Activated T-helper 1 cell treated with Interleukin-2 at 50 U/mL for 16 hours (primary cell): Measurements from ENCODE around the gene HMGXB3.

Source experiments
- DNase-seq: peaks from one replicate; pipeline ENCODE4 v3.0.0-alpha.2; 2020; ENCODE audit warnings: low read depth

Gene HMGXB3

DNA sequence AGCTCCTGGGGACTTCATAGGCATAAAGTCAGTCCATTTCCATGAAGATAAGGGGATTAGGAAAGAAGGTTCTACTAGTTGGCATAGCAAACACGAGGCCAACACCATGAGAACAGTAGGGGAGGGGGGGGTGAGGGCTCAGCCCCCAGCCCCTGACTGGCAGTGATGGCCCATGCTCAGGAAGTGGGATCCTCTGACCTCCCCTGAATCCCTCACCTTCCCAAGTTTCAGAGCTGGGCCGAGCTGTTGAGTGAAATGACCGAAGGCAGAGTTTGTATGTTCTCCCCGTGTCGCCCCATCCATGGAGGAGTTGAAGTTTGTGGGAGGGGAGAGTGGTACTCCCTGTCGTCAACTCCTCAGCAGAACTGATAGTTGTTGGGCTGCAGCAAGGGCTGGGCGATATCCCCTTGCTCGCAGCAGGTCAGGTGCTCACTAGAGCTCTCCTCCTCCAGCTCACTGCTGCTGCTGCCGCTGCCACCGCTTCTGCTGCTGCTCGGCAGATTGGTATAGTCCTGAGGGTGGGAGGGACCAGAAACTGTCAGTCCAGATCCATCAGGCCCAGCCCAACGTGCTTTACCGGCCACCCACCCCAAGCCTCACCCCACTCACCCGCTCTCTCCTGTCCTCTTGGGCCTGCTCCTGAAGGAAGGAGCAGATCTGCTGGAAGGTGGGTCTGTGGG, 53.3 kb downstream of the HMGXB3 start:
- DNase-seq = no peak

DNA sequence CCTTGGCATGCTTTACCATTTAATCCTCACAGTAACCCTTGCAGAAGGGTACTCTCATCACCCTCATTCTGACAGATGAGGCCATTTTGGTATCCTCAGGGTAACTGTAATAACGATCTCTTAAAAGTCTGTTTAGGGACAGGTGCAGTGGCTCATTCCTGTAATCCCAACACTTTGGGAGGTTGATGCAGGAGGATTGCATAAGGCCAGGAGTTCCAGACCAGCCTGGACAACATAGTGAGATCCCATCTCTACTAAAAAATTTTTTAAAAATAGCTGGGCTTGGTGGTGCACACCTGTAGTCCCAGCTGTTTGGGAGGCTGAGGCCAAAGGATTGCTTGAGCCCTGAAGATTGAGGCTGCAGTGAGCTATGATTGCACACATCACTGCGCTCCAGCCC, 54.0 kb downstream of the HMGXB3 start:
- DNase-seq = no peak

DNA sequence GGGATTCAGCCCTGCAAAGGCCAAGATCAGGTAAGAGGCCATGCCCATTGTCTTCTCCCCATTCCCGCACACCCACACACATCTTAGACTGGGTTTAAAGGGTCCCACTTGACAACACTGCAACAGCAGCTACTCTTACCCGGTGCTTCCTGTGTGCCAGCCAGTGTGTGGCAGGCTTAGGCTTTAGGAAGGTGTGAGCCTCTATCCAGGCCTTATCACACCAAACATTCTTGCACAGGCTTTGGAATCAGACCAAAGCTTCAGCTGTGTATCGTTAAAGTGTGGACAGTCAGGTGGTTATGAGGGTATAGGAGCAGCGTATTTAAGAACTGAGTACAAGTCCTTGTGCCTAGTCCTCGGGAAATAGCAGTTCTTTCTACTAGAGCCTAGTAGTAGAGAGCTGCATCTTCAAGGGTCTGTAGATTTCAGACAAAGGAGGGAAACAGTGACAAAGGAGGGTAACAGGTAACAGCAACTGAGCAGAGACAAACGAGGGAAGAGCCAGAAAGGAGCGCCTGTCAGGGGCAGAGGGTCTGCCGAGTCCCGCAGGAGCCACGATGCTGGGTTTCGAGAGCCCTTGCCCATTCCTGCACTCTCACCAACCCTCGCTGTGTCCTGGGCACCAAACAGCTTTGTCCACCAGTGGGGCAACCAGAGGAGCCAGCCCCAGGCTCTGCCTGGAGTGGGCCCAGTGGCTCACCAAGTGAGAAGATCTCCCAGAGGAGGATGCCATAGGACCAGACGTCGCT, 55.0 kb downstream of the HMGXB3 start:
- no peak for DNase-seq

DNA sequence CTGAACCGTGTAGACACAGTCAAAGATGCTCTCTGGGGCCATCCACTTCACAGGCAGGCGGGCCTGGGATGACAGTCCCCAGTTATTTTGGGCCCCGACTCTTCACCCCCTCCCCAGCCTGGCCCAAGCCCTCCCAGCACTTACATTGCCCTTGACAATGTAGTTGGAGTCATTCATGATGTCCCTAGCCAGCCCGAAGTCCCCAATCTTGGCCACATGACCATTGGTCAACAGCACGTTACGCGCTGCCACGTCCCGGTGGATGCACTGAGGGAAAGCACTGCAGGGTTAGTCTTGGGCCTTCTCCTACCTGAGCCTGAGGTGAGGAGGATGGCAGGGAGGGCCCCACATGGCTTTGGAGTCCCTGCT, 55.5 kb downstream of the HMGXB3 start:
- no peak for DNase-seq

DNA sequence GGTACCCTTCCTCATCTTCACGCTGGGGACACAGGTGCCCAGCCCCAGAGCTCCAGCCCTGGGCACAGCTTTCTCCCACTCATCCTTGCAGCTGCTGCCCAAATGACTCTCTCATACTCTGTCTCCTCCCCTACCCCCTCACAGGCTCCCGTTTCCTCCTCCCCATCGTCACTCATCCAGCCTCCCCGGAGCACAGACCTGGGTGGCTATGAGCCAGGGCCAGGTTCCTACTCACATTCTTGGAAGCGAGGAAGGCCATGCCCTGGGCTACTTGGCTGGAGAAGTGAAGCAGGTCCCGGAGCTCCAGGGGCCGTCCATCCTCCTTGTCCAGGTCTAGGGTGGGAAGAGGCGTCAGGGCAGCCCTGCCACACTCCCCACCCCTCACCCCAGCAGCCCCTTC, 56.5 kb downstream of the HMGXB3 start:
- DNase-seq = no peak

DNA sequence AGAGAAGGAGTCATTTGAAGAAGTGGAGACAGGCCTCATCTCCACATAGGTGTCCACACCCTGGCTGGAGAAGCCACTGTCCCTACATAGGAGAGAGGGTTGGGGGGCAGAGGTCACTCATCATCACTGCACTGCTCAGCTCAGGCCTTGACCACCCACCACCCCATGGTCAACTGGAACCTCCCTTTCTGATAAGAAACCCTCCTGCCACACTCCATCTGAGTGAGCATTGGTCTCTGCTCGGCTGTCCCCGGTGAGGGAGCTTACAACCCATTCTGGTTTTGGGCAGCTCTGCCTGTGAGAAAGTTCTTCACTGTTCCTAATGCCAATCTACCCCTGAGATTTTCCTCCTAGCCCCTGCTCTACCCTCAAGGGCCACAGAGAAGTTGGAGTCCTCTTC, 57.0 kb downstream of the HMGXB3 start:
- no peak for DNase-seq

DNA sequence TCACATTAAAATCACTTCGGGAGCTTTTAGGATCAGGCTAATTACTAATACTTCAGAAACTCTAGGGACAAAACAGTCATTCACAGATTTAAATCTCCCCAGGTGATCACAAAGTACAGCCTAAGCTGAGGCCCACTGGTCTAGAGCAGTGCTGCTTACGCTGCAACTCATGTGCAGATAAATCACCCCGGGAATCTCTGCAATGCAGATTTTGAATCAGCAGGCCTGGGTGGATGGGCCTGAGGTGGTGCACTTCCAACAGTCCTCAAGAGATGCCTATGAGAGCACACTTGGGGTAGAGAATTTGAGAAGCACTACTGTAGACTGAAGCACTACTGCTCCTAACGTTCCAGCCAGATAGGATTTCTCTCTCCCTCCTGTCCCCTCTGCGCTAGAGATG, 57.5 kb downstream of the HMGXB3 start:
- DNase-seq = no peak

DNA sequence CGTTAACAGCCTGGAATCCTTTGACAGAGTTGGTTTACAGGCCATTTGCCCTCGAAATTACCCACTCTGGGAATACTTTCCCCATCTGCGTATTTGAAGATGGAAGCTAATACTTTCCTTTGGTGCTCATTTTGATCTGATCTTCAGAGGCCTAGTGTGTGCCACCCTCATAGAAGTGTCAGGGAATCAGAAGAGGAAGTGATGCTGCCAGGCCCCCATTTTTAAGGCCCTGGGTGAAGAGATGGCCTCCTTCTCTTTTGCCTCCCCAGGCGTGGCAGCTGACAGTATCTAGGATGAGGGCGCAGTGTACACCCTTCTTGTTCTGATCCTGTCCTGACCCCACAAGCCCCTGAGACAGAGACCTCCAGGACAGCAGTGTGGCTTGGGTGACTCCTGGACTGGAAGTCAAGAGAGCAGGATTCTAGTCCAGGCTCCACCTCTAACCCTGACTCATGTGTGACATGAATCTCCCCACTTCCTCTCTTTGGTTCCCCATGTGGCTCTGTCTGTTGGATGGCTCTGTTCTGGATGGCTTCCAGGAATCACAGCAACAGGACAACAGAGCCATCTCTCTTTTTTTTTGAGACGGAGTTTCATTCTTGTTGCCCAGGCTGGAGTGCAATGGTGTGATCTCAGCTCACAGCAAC, 58.1 kb downstream of the HMGXB3 start:
- no peak for DNase-seq

DNA sequence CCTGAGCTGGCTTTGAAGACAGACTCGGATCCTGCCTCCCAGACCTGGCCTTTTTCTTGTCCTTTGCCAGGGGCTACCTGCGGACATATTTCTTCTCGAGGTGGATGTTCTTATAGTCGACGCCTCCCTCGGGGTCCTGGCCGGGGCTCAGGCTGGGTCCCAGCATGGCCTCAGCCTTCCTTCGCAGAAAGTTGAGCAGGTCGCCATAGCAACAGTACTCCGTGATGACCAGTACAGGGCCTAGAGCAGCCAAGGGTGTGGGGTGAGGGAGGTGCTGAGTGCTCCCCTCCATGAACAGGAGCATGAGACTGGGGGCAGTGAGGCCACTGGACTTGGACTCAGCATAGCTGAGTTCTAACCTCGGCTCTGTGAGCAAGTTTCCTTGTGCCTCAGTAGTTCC, 59.1 kb downstream of the HMGXB3 start:
- no peak for DNase-seq

DNA sequence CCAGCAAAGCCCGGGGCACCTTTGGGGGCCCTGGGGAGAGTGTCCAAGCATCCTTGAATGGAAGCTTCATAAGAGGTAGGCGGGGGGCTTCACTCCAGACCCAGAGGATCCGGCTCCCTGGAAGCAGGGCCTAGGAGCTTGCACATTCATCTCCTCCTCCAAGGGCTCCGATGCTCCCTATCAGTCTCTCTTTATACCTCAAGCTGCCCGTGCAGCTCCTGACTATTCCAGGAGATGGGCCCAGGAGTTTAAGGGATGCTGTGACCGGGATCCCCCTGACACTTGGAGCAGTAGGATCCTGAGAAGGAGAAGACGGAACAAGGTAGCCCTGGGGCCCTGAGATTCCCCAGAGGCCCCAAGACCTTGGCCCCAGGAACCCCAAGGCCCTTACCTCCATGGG, 59.9 kb downstream of the HMGXB3 start:
- no peak for DNase-seq

DNA sequence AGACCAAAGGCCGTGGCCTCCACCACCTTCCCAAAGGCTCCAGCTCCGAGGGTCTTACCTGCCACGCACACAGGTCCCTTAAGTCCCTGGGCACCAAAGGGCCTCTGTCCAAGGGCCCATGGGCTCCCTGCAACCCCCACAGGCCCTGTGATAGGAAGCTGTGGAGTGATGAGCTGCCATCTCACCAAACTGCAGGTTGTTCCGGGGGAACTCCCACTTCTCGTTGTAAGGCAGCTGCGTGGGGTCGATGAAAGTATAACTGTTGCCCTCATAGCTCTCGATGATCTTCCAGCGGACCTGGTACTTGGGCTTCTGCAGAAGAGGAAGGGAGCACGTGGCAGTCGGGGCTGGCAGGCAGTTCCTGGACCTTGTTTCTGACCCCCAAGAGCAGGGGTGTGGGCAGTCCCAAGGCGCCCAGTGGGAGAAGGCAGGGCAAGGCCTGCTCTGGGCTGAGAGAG, 61.0 kb downstream of the HMGXB3 start:
- no peak for DNase-seq

DNA sequence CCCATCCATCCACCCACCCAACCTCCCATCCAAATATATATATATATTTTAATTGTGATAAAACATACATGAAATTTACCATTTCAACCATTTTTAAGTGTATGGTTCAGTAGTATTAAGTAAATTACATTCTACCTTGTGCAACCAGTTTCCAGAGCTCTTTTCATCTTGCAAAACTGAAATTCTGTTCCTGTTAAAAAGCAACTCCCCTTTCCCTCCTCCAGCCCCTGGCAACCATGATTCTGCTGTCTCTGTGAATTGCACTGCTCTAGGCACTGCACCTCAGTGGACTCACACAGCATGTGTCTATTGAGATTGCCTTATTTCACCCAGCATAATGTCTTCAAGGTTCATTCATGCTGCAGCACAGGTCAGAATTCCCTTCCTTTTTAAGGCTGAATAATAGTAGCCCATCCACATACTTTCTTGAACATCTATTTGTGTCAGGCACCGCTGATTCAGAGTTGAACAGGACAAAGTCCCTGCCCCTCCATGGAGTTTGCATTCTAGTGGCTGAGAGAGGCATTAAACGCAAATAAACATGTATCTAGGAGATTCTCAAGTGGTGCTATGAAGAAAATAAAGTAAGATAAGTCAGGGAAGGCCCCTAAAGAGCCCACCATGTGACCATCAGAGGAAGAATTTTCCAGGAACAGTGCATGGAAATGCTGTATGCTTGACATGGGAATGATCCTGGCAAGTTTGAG, 61.8 kb downstream of the HMGXB3 start:
- DNase-seq = no peak

DNA sequence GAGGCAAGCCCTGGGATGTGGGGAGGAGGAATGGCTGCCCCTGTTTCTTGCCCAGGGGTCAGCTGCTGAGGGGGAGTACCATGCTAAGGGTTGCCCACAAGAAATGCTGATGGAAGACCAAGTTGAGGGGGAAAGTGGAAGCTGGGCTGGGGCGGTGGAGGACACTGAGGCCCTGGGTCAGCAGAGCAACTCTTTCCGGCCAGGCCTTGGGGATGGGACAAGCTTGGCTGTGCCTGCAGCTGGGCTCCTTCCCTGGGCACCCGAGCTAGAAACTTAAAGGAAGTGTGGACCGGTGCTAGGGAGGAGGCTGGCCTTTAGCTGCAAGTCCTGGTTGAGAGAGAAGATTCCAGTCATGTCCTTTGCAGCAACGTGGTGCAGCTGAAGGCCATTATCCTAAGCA, 63.1 kb downstream of the HMGXB3 start:
- no peak for DNase-seq

DNA sequence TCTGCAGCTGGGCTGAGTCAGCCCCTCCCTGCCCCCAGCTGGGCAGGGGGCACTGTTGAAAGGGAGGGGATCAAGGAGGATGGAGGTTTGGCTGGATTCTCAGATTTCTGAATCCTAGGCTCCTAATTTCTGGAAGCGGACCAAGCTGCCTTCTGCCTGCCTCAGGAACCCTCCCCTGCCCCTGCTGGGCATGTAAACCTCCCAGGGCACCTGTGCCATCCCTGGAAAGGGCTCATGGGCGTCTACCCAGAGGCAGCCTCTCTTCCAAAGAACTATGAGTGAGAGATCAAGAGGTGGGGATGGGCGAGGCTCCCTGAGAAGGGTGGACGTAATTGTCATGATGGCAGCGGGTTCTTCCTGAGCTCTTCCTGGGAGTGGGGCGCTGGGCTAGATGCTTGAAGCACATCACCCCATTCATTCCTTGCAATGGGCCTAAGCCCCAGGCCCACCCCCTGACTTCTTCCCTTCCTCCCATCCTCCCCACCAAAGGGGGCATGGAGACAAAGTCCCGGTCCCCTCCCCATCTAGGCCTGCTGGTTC, 64.2 kb downstream of the HMGXB3 start:
- no peak for DNase-seq

DNA sequence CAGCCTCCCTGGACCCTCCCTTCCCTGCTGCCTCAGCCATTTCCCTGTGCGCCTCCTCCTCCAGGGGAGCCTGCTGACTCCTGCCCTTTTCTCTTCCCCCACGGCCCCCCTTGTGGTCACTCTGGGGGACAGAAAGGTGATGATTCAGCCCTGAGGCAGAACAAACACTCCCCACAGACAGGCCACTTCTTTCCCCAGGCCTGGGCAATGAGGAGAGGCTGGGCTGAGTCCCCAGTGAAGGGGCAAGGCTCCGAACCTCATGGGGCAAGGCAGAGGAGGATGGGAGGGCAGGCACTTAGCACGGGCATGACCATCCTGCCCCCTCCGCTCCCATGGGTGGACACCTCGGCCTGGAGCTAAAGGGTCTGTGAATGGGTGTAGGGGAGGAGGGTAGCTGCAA, 64.8 kb downstream of the HMGXB3 start:
- DNase-seq = no peak

DNA sequence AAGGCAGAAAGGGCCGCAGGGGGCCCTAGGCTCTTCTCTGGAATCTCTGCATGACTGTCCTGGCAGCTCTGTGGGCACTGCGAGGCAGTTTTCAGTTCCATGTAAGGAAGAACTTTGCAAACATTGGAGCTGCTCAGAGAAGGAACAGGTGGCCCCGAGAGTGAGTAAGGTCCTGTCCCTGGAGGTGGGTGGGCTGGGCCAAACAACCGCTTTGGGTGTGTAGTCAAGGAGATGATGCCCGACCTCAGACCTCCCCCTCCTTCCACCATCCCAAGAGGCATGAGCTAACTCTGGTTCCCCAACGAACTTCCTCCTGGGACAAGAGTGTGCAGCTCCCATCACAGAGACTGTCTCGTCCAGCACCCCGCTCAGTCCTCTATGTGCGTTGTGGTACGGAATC, 65.3 kb downstream of the HMGXB3 start:
- no peak for DNase-seq

DNA sequence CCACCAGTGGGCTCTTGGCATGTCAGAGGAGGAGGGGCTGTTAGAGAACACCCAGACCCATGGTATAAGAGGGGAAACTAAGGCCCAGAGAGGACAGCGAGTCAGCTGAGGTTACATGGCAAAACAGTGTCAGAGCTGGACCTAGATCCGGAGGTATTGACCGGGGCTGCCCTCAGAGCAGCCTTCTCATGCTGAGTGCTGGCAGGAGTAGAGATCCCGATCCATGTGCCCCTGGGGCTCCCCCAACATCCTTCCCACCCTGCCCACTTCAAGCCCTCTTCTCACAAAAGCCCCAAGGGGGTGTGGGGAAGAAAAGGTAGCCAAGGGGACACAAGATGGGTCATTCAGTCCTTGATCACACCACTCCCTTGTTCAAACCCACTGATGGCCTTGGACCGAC, 65.9 kb downstream of the HMGXB3 start:
- no peak for DNase-seq

DNA sequence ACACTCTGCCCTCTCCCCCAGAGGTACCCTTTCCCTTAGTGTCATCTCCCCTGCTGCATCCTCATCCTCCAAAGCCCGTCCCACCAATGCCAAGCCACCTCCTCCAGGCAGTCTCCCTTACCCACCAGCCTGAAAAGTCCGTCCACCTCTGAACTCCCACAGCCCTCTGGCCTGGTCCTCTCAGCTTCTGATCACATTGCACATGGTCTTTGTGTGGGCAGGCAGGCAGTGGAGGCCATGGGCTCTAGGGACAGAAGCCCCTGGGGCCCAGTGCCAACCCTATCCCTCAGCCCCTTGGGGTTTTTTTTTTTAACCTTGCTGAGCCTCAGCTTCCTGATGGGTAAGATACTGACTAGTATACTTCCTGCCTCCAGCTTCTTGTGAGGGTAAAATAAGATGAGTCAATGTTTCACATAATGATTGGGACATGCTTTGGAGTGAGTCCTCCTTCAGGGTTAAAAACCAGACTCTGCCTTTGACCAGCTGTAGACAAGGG, 66.4 kb downstream of the HMGXB3 start:
- DNase-seq = no peak

DNA sequence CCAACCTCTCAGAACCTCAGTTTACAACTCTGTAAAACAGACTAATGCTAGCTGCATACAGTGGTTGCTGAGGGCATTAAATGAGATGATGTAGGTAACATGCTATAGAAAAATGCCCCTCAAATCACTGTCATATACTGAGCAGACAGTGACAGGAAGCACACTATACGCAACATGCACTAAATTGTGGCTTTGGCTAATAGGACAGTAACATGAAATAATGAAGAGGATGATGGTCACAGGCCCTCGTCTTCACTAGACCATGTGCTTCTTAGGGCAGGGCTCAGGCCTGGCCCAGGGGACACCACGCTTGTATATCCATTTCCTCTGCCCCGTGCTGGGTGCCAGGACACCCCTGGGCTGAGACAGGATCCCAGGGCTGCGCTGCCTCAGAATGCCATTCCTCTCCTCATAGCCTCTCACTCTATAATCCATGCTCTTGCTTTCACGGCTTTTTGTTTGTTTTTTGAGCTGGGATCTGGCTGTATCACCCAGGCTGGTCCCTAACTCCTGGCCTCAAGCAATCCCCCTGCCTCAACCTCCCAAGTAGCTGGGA, 66.9 kb downstream of the HMGXB3 start:
- no peak for DNase-seq

DNA sequence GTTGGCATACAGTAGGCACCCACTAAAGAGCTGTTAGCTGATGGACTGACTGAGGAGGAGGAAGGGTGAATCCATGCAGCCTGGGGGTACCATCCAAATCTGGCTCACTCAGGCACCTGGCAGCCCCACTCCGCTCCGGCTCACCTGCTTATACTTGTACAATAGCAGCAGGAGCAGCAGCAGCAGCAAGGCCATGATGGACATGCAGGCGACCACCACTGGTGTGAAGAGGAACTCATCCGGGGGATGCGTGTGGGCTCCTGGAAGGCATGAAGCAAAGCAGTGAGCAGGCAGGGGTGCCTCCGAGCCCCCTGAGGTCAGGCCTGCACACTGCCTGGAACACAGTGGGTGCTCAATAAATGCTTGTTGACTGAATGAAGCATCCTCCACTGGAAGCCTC, 67.5 kb downstream of the HMGXB3 start:
- DNase-seq = no peak

DNA sequence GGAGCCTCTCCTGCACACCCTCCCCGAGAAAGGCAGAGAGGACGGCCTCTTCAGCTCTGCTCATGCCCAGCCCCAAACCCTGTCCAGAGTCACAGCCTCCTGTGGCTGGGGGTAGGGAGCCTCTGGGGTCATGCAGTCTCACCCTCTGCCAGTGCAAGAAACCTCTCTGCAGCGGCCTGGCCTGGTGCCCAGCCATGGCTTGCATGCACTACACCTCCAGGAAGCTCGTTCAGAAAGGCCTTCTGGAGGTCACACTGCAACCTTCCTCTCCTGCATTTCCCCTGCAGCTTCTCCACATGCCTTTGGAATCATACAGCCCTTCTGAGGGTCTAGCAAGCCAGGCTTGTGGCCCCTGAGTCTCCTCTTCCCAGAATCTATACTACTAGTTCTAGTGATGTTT, 67.9 kb downstream of the HMGXB3 start:
- DNase-seq = no peak
